COLO668 (cell line): ENCODE measurements around the gene ABCB9.
"Not testable (repeated sequence)": the region's sequence is repeated elsewhere in the genome, so short reads cannot be mapped to it uniquely, and the experiment has no call there.

Source experiments
- DNase-seq: peaks from one replicate; lab custom pipeline; 2025; ENCODE audit not compliant: unreplicated experiment; lab: John Stamatoyannopoulos, UW

Gene ABCB9

DNA sequence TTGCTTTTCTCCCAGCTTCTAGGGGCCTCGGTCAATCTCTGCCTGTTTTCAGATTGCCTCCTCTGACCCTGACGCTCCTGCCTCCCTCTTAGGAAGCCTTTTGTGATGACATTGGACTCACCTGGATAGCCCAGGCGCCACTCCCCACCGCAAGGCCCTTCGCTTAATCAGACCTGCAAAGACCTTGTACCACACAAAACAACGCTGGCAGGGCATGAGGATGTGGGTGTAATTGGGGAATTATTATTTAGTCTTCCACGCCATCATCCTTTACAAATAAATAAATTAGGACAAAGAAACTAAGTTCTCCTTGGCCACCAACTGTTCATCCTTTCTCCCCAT, 62.6 kb downstream of the ABCB9 start:
- no peak for DNase-seq

DNA sequence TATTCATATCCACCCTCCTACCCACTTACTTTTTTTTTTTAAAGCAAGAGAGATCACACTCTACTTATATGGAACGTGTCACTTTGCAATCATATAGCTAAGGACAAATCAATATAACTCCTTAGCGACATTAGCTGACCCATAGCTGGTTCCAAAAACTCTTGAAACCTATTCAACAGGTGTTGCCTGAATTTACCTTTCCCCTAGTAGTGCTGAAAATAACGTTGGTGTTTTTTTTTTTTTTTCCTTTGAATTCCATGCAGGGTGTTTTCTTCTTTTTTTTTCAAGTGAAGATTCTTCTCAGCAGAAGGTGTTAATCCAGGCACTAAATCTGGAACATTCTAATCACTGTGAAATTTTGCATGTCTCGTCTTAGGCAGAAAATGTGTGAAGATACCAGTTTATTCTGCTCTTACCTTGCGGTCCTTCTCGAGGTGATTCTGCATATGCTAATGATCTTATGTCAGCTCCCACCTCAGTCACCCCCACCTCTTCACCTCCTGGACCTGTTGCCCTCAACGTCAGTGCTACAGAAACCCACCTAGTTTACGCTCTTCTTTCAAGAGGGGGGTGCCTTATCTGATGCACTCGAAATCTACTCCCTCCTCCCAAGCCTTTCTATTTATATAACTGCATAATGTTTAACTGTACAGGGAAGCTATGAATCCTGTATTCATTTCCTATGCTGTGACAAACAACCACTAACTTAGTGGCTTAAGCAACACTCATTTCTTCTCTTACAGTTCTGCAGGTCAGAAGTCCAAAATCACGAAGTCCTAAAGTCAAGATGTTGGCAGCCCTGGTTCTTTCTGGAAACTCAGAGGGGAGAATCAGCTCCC, 63.2 kb downstream of the ABCB9 start:
- no peak for DNase-seq

DNA sequence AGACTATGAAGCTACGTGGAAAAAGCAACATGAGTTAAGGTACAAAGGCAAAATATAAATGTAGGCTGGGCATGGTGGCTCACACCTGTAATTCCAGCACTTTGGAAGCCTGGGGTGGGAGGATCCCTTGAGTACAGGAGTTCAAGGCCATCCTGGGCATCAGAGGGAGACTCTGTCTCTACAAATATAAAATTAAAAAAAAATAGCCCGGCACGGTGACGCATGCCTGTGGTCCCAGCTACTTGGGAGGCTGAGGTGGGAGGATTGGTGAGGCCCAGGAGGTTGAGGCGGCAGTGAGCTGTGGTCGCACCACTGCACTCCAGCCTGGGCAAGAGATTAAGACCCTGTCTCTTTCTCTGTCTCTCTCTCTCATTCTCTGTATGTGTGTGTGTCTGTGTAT, 66.4 kb downstream of the ABCB9 start:
- DNase-seq = no peak

- no peak for DNase-seq
Observed at GRCh38 chr12:122896662-122897061, 69.6 kb downstream of the ABCB9 start.

- DNase-seq = peak; percentile 95
Observed at GRCh38 chr12:122895704-122896636, 70.3 kb downstream of the ABCB9 start, which contains the start of gene VPS37B. VPS37B (minus strand) TSS chr12:122896124; CDS start chr12:122896062, 62 bp downstream.

- no peak for DNase-seq
Observed at GRCh38 chr12:122895320-122895703, 71.0 kb downstream of the ABCB9 start.

DNA sequence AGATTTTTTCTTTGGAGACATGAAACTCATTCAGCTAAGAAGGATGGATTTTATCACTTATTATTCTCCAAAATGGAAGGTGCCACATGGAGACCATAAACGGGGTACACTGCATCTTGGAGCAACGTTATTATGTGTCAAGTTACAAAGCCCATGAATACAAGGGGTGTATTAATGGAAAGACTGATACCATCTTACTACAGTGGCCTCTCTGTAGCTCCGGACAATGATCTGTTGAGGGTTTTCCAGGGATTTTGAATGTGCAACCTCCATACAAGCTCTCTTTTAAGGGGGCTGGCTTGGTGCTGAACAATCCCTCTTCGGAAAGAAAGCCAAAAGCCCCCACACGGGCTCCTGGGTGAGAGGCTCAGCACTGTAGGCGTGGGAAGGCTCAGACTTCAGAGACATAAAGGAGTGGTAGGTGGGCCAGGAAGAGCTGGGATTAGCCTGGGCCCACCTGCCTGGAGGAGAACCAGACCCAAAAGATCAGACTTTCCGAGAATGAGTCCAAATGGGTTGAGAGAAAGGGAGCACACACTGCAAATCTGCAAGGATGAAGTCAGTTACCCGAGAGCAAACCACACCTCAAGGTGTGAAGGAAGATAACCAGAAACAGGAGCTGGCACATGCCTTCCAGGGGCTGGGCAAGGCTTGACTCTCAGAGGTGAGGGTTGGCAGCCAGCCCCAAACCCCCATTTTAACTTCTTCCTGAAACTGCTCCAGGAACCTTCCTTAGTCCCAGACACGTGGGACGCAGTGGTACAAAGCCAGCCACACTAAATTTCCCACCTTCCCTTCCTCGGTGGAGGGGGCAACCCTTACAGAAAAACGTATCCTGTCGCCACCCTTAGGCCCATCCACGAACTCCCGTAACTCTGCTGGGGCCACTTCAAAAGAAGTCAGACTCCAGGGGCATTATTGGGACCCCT, 71.8 kb downstream of the ABCB9 start:
- DNase-seq = no peak

GRCh38 chr12:122893208-122894153, 72.8 kb downstream of the ABCB9 start:
- no peak for DNase-seq

- not testable (repeated sequence) for DNase-seq
Observed at GRCh38 chr12:122892724-122893123, 73.5 kb downstream of the ABCB9 start.

DNA sequence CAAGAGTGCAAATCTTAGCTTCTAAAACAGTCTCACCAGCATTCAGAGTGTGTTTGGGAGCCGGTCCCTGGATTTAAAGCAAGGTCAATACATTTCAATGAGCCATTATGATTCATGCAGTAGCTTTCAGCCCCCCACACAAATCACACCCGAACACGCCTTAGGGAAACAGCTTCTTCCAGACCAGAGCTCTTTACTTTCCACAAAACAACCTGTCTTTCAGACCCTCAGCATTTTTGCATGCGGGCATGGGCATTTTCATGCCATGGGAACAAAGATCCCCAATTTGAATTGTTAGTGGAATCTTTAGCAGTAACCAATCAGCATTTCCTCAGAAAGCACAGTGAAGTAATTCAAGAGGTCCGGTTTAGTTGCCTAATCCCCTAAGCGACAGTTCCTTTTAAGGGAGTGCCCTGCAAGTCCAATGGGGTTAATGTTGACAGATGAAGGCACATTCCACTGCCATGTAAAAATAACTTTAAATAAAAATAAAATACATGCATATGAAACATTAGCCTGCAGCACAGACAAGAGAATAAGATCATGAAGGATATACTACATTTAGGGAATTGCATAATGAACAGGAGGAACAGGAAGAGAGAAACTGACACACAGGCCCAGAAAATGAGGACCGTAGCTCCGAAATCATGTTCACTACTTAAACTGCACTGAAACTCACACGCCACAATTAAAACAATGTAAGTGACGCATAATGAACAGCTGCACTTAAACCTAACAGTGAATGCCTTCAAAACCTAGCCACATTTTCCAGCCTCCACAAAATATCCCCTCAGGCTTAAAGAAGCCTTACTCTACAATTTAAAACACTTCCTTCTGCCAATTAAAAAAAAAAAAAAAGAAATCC, 74.4 kb downstream of the ABCB9 start:
- DNase-seq = no peak

DNA sequence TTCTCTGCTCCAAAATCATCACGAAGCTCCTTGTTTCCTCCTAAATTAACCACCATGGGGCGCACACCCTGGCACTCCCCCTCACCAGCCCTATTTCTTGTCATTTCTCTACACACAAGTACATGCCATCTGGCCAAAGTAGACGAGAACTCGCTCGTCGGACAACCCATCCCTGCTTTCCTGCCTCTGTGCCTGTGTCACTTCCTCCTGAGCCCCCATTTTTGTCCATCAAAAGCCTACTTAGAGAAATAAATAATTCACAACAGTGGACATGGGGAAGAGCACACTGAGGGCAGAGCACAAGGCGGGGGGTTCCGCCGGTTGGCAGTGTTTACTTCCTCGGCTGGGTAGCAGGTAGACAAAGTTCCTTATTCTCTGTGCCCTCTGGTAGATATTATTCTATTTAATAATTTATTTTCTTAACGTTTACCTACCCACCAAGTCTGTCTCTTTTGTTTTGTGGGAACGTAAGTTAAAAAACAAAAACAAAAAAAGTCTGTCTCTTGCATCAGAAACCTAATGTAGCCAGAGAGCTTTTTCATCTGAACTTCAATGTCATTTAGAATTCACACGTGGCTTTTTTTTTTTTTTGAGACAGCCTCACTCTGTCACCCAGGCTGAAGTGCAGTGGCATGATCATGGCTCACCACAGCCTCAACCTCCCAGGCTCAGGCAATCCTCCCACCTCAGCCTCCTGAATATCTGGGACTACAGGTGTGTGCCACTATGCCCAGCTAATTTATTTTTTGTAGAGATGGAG, 76.3 kb downstream of the ABCB9 start:
- DNase-seq = no peak

DNA sequence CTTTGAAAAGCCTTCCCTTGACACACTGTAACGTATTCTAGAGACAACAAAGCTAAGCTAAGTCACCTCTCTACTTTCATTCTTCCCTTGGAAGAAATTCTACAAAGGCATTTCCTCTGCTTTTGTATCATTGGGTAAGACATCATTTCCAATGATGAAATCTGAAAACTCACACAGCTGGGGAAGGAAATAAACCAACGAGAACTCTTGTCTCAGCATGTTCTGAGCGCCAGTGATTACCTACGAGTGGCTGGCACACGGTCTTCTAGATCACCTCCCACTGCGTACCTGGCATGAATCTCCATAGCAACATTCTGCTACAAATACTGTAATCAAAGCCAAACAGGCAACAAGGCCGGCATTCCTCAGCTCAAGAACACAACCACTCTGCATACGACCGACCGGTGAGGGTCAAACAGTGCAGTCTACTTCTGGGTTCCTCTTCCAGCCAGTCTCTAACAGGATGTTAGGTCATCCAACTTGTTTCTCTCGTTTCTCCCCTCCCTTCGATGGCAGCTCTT, 78.0 kb downstream of the ABCB9 start:
- DNase-seq = peak; percentile 54

DNA sequence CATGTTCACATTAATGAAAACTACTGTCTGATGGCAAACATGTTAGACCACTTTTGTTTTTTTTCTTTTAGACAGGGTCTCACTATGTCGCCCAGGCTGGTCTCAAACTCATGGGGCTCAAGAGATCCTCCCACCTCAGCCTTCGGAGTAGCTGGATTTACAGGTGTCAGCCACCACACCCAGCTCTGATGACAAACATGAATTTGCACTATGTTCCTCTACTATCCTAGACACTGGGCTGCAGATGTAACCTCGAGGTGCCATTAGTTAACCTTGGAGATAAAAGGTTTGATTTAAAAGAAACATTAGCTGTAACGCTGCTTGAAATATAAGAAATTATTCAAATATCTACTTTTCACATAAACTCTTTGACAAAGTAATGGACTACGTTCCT, 78.4 kb downstream of the ABCB9 start:
- DNase-seq = no peak

DNA sequence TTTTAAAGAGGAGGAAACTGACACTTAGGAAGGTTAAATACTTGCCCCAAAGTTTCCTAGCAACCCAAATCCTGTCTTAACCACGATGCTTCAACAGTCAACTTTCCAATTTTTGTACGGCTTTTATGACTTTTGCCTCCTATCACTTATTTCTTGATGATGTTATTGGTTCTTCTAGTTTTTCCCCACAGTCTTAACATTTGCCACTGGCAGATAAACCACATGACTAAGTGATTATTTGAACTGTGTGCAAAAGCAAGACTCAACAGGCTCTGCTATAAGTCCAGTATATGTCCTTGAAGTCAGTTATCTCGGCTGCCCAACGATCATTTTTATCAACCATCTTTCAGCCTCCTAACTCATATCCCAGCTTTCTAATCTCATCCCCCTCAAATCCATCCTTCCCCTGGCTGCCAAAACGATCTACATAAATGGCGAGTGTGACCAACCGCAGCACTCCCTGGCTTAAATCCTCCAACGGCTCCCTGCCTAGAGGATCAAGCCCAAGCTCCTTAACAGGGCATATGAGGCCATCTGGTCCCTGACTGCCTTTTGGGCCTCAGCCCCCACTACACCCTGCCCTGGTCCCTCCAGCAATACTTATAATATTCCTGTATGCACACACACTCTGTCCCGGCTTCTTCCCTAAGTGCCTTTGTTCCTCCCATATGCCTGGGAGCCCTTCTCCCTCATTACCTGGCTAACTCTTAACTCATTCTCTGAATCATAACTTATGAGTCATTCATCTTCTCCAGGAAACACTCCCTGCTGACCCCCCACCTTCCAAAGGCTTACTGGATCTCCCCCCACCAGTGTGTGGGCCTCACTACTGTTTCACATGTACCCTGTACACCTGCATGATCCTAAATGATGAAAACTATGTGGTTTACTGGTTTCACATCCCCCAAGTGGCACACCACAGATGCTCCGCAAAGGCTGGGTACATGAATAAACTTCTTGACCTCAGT, 79.1 kb downstream of the ABCB9 start:
- DNase-seq = no peak

- no peak for DNase-seq
Observed at GRCh38 chr12:122886161-122886560, 80.1 kb downstream of the ABCB9 start.

DNA sequence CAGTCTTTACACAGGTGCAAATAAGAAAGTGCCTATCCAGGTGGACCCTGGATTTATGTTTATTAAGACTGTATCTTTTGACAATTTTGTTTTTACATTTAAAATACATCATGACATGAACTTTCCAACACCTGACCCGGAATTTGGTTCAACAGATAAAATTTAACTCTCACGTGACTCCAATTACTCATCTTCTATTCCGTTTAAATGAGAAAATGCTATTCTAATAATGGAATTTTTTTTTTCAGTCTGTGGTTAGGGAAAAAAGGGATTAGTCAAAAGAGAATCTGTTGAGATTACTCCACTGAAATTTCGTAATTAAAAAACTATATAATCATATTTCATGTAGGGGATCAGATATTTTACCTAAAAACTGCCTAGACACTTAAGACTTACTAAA, 81.4 kb downstream of the ABCB9 start:
- no peak for DNase-seq
